Neuron (in vitro differentiated cells): ENCODE results near the gene RSBN1L.
A peak's percentile ranks its signal among the peaks of the same experiment; 100 is the strongest.
"Not testable (repeated sequence)": the region's sequence is repeated elsewhere in the genome, so short reads cannot be mapped to it uniquely, and the experiment has no call there.

Experiments
- H2AFZ ChIP-seq: one replicate; pipeline ENCODE4 v1.6.1; 2013; ENCODE audit warnings: low read depth, mild to moderate bottlenecking, inconsistent platforms, low read length, moderate library complexity
- H3K27me3 ChIP-seq: one replicate; pipeline ENCODE4 v1.6.1; 2013; ENCODE audit warnings: low read length; ENCODE audit not compliant: insufficient read depth
- H3K36me3 ChIP-seq: one replicate; pipeline ENCODE4 v1.6.1; 2013; ENCODE audit warnings: low read length; ENCODE audit not compliant: insufficient read depth
- H3K4me1 ChIP-seq: one replicate; pipeline ENCODE4 v1.6.1; 2013; ENCODE audit warnings: low read length; ENCODE audit not compliant: insufficient read depth
- H3K4me3 ChIP-seq: 2 replicates; pipeline ENCODE4 v1.5.1; 2013; ENCODE audit warnings: mild to moderate bottlenecking, low read length, moderate library complexity
- H3K9me3 ChIP-seq: one replicate; pipeline ENCODE4 v1.6.1; 2013; ENCODE audit warnings: low read length

RSBN1L gene

GRCh38 chr7:77696057-77696642, at the start of gene RSBN1L:
Gene RSBN1L, plus strand, starts transcription at chr7:77696459. Its CDS starts 11 bp downstream, at chr7:77696470.
- H3K4me3 ChIP-seq = peak within 1 kb of the TSS; percentile 82
- H3K27me3 ChIP-seq = no peaks in the 10 kb centered on the region
- H3K36me3 ChIP-seq = peaks cover 9% of the 10 kb centered on the region
- H2AFZ ChIP-seq = peak within 1 kb of the TSS; percentile 86
- H3K4me1 ChIP-seq = peaks cover 21% of the 10 kb centered on the region
- H3K9me3 ChIP-seq = no peaks in the 10 kb centered on the region

- Histone ChIP-seq H3K27me3 (no peaks in the 10 kb centered on the region), H3K4me3 (no peak overlapping the region), H3K9me3 (no peaks in the 10 kb centered on the region), H3K4me1 (peaks cover 3% of the 10 kb centered on the region), H3K36me3 (peaks cover 29% of the 10 kb centered on the region), H2AFZ (no peak overlapping the region)
Measured at GRCh38 chr7:77648742-77649338, 47.4 kb upstream of the RSBN1L start.

- Histone ChIP-seq H3K36me3 (peaks cover 26% of the 10 kb centered on the region), H3K27me3 (no peaks in the 10 kb centered on the region), H3K9me3 (no peaks in the 10 kb centered on the region), H3K4me1 (peaks cover 3% of the 10 kb centered on the region), H2AFZ (no peak overlapping the region), H3K4me3 (no peak overlapping the region)
Measured at GRCh38 chr7:77649716-77650349, 46.4 kb upstream of the RSBN1L start.

- Histone ChIP-seq H3K9me3 (no peaks in the 10 kb centered on the region), H3K4me3 (no peak overlapping the region), H3K36me3 (peaks cover 29% of the 10 kb centered on the region), H2AFZ (no peak overlapping the region), H3K27me3 (no peaks in the 10 kb centered on the region), H3K4me1 (peaks cover 3% of the 10 kb centered on the region)
Measured at GRCh38 chr7:77651575-77652162, 44.6 kb upstream of the RSBN1L start.

- H3K36me3 ChIP-seq = peaks cover 32% of the 10 kb centered on the region
- H2AFZ ChIP-seq, H3K27me3 ChIP-seq, H3K4me3 ChIP-seq, H3K9me3 ChIP-seq, H3K4me1 ChIP-seq: not testable (repeated sequence)
Measured at GRCh38 chr7:77652826-77653225, 43.4 kb upstream of the RSBN1L start.

- H2AFZ ChIP-seq = no peak overlapping the region
- peaks cover 32% of the 10 kb centered on the region for H3K36me3 ChIP-seq
- H3K9me3 ChIP-seq = no peaks in the 10 kb centered on the region
- H3K4me1 ChIP-seq = peaks cover 3% of the 10 kb centered on the region
- H3K27me3 ChIP-seq = no peaks in the 10 kb centered on the region
- H3K4me3 ChIP-seq = no peak overlapping the region
Measured at GRCh38 chr7:77653572-77653971, 42.7 kb upstream of the RSBN1L start.

GRCh38 chr7:77655356-77655755, 40.9 kb upstream of the RSBN1L start:
- Histone ChIP-seq H3K4me1 (no peaks in the 10 kb centered on the region), H3K9me3 (no peaks in the 10 kb centered on the region), H2AFZ (no peak overlapping the region), H3K27me3 (no peaks in the 10 kb centered on the region), H3K4me3 (no peak overlapping the region), H3K36me3 (peaks cover 32% of the 10 kb centered on the region)

GRCh38 chr7:77655836-77656455, 40.3 kb upstream of the RSBN1L start:
- no peaks in the 10 kb centered on the region for H3K9me3 ChIP-seq
- no peak overlapping the region for H3K4me3 ChIP-seq
- no peaks in the 10 kb centered on the region for H3K4me1 ChIP-seq
- no peaks in the 10 kb centered on the region for H3K27me3 ChIP-seq
- H2AFZ ChIP-seq = no peak overlapping the region
- H3K36me3 ChIP-seq = peaks cover 32% of the 10 kb centered on the region

GRCh38 chr7:77657427-77658224, 38.6 kb upstream of the RSBN1L start:
- peaks cover 29% of the 10 kb centered on the region for H3K36me3 ChIP-seq
- no peaks in the 10 kb centered on the region for H3K27me3 ChIP-seq
- H3K9me3 ChIP-seq = no peaks in the 10 kb centered on the region
- no peaks in the 10 kb centered on the region for H3K4me1 ChIP-seq
- no peak overlapping the region for H2AFZ ChIP-seq
- no peak overlapping the region for H3K4me3 ChIP-seq

- Histone ChIP-seq H3K4me3 (no peak overlapping the region), H2AFZ (no peak overlapping the region), H3K27me3 (no peaks in the 10 kb centered on the region), H3K4me1 (no peaks in the 10 kb centered on the region), H3K9me3 (no peaks in the 10 kb centered on the region), H3K36me3 (peaks cover 22% of the 10 kb centered on the region)
Measured at GRCh38 chr7:77658928-77659327, 37.3 kb upstream of the RSBN1L start.

GRCh38 chr7:77661816-77662215, 34.4 kb upstream of the RSBN1L start:
- H3K4me1 ChIP-seq = no peaks in the 10 kb centered on the region
- no peaks in the 10 kb centered on the region for H3K27me3 ChIP-seq
- no peaks in the 10 kb centered on the region for H3K9me3 ChIP-seq
- H3K36me3 ChIP-seq = peaks cover 7% of the 10 kb centered on the region
- H2AFZ ChIP-seq = no peak overlapping the region
- no peak overlapping the region for H3K4me3 ChIP-seq

- Histone ChIP-seq H2AFZ (no peak overlapping the region), H3K36me3 (peaks cover 3% of the 10 kb centered on the region), H3K27me3 (no peaks in the 10 kb centered on the region), H3K4me3 (no peak overlapping the region), H3K9me3 (no peaks in the 10 kb centered on the region), H3K4me1 (no peaks in the 10 kb centered on the region)
Measured at GRCh38 chr7:77662869-77663268, 33.4 kb upstream of the RSBN1L start.
